Brain microvascular endothelial cell (primary cell): Measurements from ENCODE around the gene DCAF17.

Experiments
- DNase-seq: peaks from one replicate; pipeline ENCODE4 v3.0.0-alpha.2; 2020
- H3K27ac ChIP-seq: fragments of 250-450 bp; sonication (Bioruptor Pico); 2 replicates; pipeline ENCODE4 v1.5.1; 2020; ENCODE audit warnings: mild to moderate bottlenecking, moderate library complexity
- H3K27me3 ChIP-seq: fragments of 250-450 bp; sonication (Bioruptor Pico); replicated peaks from 2 replicates; pipeline ENCODE4 v1.5.1; 2020; ENCODE audit warnings: mild to moderate bottlenecking
- H3K36me3 ChIP-seq: fragments of 250-450 bp; sonication (Bioruptor Pico); replicated peaks from 2 replicates; pipeline ENCODE4 v1.5.1; 2020; ENCODE audit warnings: mild to moderate bottlenecking
- H3K4me3 ChIP-seq: 2 replicates; pipeline ENCODE4 v1.5.1; 2011; ENCODE audit warnings: low read depth, mild to moderate bottlenecking, control low read depth, low read length, moderate library complexity
- CTCF ChIP-seq: IDR thresholded peaks from 2 replicates; pipeline ENCODE4 v1.5.1; 2011; ENCODE audit warnings: low read depth, mild to moderate bottlenecking, moderate library complexity, low read length, control low read depth, inconsistent platforms; ENCODE audit errors: missing control alignments
- in situ Hi-C: cut with HindIII; loops from 2 replicates; pipeline ENCODE4 v1.10.0; 2017; ENCODE audit warnings: low sequenced_read_pairs, low pct_ligation_motif_present

Gene DCAF17

GRCh38 chr2:171434013-171434989 lies at the start of gene DCAF17:
DCAF17 (plus strand) TSS chr2:171434226; CDS start chr2:171434578, 352 bp downstream.
- peak within 1 kb of the TSS; percentile 78 for H3K27ac ChIP-seq
- in situ Hi-C loops, result no loop called here
- no peaks in the 10 kb centered on the region for H3K27me3 ChIP-seq
- H3K36me3 ChIP-seq, result peaks cover 4% of the 10 kb centered on the region
- TF ChIP-seq CTCF, result no peak
- peak within 1 kb of the TSS; percentile 97 for H3K4me3 ChIP-seq
- peak; percentile 93 for DNase-seq

DNA sequence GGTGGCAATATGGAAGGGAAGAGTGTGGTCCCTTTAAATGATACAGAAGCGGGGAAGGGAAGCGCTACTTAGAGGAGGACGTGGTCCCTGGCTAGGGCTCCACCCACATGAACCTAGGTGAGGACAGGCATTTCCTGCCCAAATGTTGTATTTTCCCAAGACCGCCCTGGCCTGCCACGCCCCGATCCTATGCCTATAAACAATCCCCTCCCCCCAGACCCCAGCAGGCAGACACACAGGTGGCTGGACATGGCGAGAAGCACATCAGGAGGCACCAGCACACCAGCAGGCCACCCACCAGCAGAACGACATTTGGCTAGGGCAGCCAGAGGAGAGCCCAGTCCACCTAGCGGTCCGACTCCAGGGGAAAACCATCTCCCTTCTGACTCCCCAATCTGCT lies 47.4 kb upstream of the DCAF17 start:
- no peak for TF ChIP-seq CTCF
- Histone ChIP-seq H3K36me3 (no peaks in the 10 kb centered on the region), H3K27ac (no peak overlapping the region), H3K27me3 (no peaks in the 10 kb centered on the region), H3K4me3 (no peak overlapping the region)
- no peak for DNase-seq
- in situ Hi-C loops, result no loop called here

DNA sequence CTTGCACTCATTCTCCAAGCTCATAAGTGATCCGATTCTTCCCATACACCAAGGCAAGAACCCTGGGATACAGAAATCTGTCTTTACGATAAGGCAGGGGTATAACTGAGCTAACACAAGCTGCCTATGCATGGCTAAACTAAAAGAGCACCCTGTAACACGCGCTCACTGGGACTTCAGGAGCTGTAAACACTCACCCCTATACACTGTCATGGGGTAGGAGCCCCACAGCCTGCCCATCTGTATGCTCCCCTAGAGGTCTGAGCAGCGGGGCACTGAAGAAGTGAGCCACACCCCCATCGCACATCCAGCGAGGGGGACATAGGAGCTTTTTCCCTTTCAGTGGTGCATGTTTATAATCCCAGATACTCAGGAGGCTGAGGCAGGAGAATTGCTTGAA lies 47.0 kb upstream of the DCAF17 start:
- DNase-seq, result no peak
- Histone ChIP-seq H3K36me3 (no peaks in the 10 kb centered on the region), H3K4me3 (no peak overlapping the region), H3K27ac (no peak overlapping the region), H3K27me3 (no peaks in the 10 kb centered on the region)
- no peak for TF ChIP-seq CTCF
- in situ Hi-C loops, result no loop called here

DNA sequence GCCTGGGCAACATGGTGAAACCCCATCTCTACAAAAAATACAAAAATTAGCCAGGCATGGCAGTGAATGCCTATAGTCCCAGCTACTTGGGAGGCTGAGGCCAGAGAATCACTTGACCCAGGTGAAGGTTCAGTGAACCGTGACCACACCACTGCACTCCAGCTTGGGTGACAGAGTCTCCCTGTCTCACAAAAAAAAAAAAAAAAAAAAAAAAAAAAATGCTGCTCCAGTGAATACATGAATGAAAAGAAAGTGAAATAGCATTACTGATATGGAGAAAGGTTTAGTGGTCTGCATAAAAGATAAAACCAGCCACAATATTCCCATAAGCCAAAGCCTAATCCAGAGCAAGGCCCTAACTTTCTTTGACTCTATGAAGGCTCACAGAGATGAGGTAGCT lies 44.7 kb upstream of the DCAF17 start:
- Histone ChIP-seq H3K4me3 (no peak overlapping the region), H3K36me3 (no peaks in the 10 kb centered on the region), H3K27ac (no peak overlapping the region), H3K27me3 (no peaks in the 10 kb centered on the region)
- TF ChIP-seq CTCF, result no peak
- in situ Hi-C loops, result no loop called here
- no peak for DNase-seq

GRCh38 chr2:171389780-171390179 lies 44.2 kb upstream of the DCAF17 start:
- TF ChIP-seq CTCF, result no peak
- H3K4me3 ChIP-seq, result no peak overlapping the region
- no peak for DNase-seq
- no peaks in the 10 kb centered on the region for H3K27me3 ChIP-seq
- in situ Hi-C loops, result no loop called here
- no peaks in the 10 kb centered on the region for H3K36me3 ChIP-seq
- H3K27ac ChIP-seq, result no peak overlapping the region
